HAP-1 (cell line): ENCODE measurements around the gene WNK4.

Experiments used
- DNase-seq, 2 experiments: peaks; one replicate each; pipeline ENCODE4 v3.0.0-alpha.2; 2016 to 2020; ENCODE audit warnings: low spot score in 2 of 2
- H3K27me3 ChIP-seq: fragments of 250-450 bp; sonication (Bioruptor Pico); 2 replicates; pipeline ENCODE4 v1.5.1; 2020; ENCODE audit warnings: low read depth, mild to moderate bottlenecking, moderate library complexity
- H3K36me3 ChIP-seq: fragments of 250-450 bp; sonication (Bioruptor Pico); replicated peaks from 2 replicates; pipeline ENCODE4 v1.5.1; 2020; ENCODE audit warnings: mild to moderate bottlenecking
- H3K4me1 ChIP-seq: fragments of 250-450 bp; sonication (Bioruptor Pico); 2 replicates; pipeline ENCODE4 v1.5.1; 2020; ENCODE audit warnings: mild to moderate bottlenecking
- H3K4me3 ChIP-seq: fragments of 250-450 bp; sonication (Bioruptor Pico); 2 replicates; pipeline ENCODE4 v1.5.1; 2020; ENCODE audit warnings: mild to moderate bottlenecking, moderate library complexity
- H3K9me3 ChIP-seq: fragments of 250-450 bp; sonication (Bioruptor Pico); 2 replicates; pipeline ENCODE4 v1.5.1; 2020; ENCODE audit warnings: mild to moderate bottlenecking, moderate library complexity
- in situ Hi-C: fragments of 300-500 bp; cut with MboI; formaldehyde crosslinking; loops from 3 replicates; pipeline ENCODE4 v1.14.3; 2020; ENCODE audit warnings: low sequenced_read_pairs, inconsistent platforms, mixed read lengths

Gene WNK4

GRCh38 chr17:42779304-42779935, 990 bp upstream of the WNK4 start:
- no peak overlapping the region for H3K4me3 ChIP-seq
- no peaks in the 10 kb centered on the region for H3K9me3 ChIP-seq
- H3K27me3 ChIP-seq, result no peaks in the 10 kb centered on the region
- H3K4me1 ChIP-seq, result no peaks in the 10 kb centered on the region
- H3K36me3 ChIP-seq, result peaks cover 56% of the 10 kb centered on the region
- in situ Hi-C loops, result no loop called here
- no peak for DNase-seq

- H3K9me3 ChIP-seq, result no peaks in the 10 kb centered on the region
- no peaks in the 10 kb centered on the region for H3K4me1 ChIP-seq
- no peak overlapping the region for H3K4me3 ChIP-seq
- H3K27me3 ChIP-seq, result no peaks in the 10 kb centered on the region
- H3K36me3 ChIP-seq, result peaks cover 40% of the 10 kb centered on the region
- in situ Hi-C loops, result no loop called here
- DNase-seq, result no peak
These were observed 635 bp downstream of the WNK4 start for GRCh38 chr17:42780851-42781638.

GRCh38 chr17:42781639-42782165, 1.3 kb downstream of the WNK4 start:
- H3K4me1 ChIP-seq, result no peaks in the 10 kb centered on the region
- in situ Hi-C loops, result no loop called here
- no peaks in the 10 kb centered on the region for H3K9me3 ChIP-seq
- no peak overlapping the region for H3K4me3 ChIP-seq
- no peak for DNase-seq
- H3K36me3 ChIP-seq, result peaks cover 33% of the 10 kb centered on the region
- no peaks in the 10 kb centered on the region for H3K27me3 ChIP-seq

- DNase-seq, result no peak
- H3K27me3 ChIP-seq, result no peaks in the 10 kb centered on the region
- no peaks in the 10 kb centered on the region for H3K4me1 ChIP-seq
- in situ Hi-C loops, result no loop called here
- H3K4me3 ChIP-seq, result no peak overlapping the region
- peaks cover 26% of the 10 kb centered on the region for H3K36me3 ChIP-seq
- no peaks in the 10 kb centered on the region for H3K9me3 ChIP-seq
These were observed 2.0 kb downstream of the WNK4 start for GRCh38 chr17:42782166-42783061.

GRCh38 chr17:42783062-42783790, 2.8 kb downstream of the WNK4 start:
- Histone ChIP-seq H3K36me3 (peaks cover 18% of the 10 kb centered on the region), H3K4me3 (no peak overlapping the region), H3K4me1 (no peaks in the 10 kb centered on the region), H3K9me3 (no peaks in the 10 kb centered on the region), H3K27me3 (no peaks in the 10 kb centered on the region)
- in situ Hi-C loops, result no loop called here
- DNase-seq, result no peak

GRCh38 chr17:42783791-42784138, 3.4 kb downstream of the WNK4 start:
- Histone ChIP-seq H3K4me1 (no peaks in the 10 kb centered on the region), H3K9me3 (no peaks in the 10 kb centered on the region), H3K36me3 (peaks cover 13% of the 10 kb centered on the region), H3K4me3 (no peak overlapping the region), H3K27me3 (no peaks in the 10 kb centered on the region)
- DNase-seq, result no peak
- in situ Hi-C loops, result no loop called here

GRCh38 chr17:42784409-42784808, 4.0 kb downstream of the WNK4 start:
- no peaks in the 10 kb centered on the region for H3K4me1 ChIP-seq
- H3K9me3 ChIP-seq, result no peaks in the 10 kb centered on the region
- no peak for DNase-seq
- in situ Hi-C loops, result no loop called here
- H3K27me3 ChIP-seq, result no peaks in the 10 kb centered on the region
- peaks cover 6% of the 10 kb centered on the region for H3K36me3 ChIP-seq
- no peak overlapping the region for H3K4me3 ChIP-seq

GRCh38 chr17:42784811-42785592, 4.6 kb downstream of the WNK4 start:
- H3K9me3 ChIP-seq, result no peaks in the 10 kb centered on the region
- in situ Hi-C loops, result no loop called here
- no peaks in the 10 kb centered on the region for H3K27me3 ChIP-seq
- no peak overlapping the region for H3K4me3 ChIP-seq
- peaks cover under 1% of the 10 kb centered on the region; the same call in 1 of the 2 replicates for H3K36me3 ChIP-seq
- H3K4me1 ChIP-seq, result no peaks in the 10 kb centered on the region
- DNase-seq, result no peak

GRCh38 chr17:42787266-42787665, 6.9 kb downstream of the WNK4 start:
- in situ Hi-C loops, result no loop called here
- H3K4me1 ChIP-seq, result no peaks in the 10 kb centered on the region
- no peak for DNase-seq
- no peaks in the 10 kb centered on the region for H3K9me3 ChIP-seq
- H3K36me3 ChIP-seq, result no peaks in the 10 kb centered on the region
- H3K4me3 ChIP-seq, result no peak overlapping the region
- no peaks in the 10 kb centered on the region for H3K27me3 ChIP-seq

- peaks cover under 1% of the 10 kb centered on the region; the same call in 1 of the 2 replicates for H3K4me1 ChIP-seq
- in situ Hi-C loops, result no loop called here
- no peaks in the 10 kb centered on the region for H3K27me3 ChIP-seq
- H3K4me3 ChIP-seq, result no peak overlapping the region
- H3K36me3 ChIP-seq, result peaks cover 7% of the 10 kb centered on the region
- DNase-seq, result no peak
- no peaks in the 10 kb centered on the region for H3K9me3 ChIP-seq
These were observed 11.5 kb downstream of the WNK4 start for GRCh38 chr17:42791948-42792347.

- in situ Hi-C loops, result no loop called here
- Histone ChIP-seq H3K9me3 (no peaks in the 10 kb centered on the region), H3K4me1 (peaks cover 3% of the 10 kb centered on the region), H3K4me3 (no peak overlapping the region), H3K36me3 (peaks cover 11% of the 10 kb centered on the region), H3K27me3 (no peaks in the 10 kb centered on the region)
- no peak for DNase-seq
These were observed 12.1 kb downstream of the WNK4 start for GRCh38 chr17:42792545-42792944.

GRCh38 chr17:42795061-42795460, 14.7 kb downstream of the WNK4 start:
- Histone ChIP-seq H3K4me3 (no peak overlapping the region), H3K9me3 (no peaks in the 10 kb centered on the region), H3K4me1 (peaks cover 7% of the 10 kb centered on the region), H3K27me3 (no peaks in the 10 kb centered on the region), H3K36me3 (peaks cover 11% of the 10 kb centered on the region)
- in situ Hi-C loops, result no loop called here
- DNase-seq, result no peak

- Histone ChIP-seq H3K4me3 (no peak overlapping the region), H3K9me3 (no peaks in the 10 kb centered on the region)
- in situ Hi-C loops, result no loop called here
These were observed 15.1 kb downstream of the WNK4 start for GRCh38 chr17:42795465-42795864.

More at GRCh38 chr17:42795465-42795864, 15.1 kb downstream of the WNK4 start:
- Histone ChIP-seq H3K4me1 (peaks cover 7% of the 10 kb centered on the region), H3K27me3 (no peaks in the 10 kb centered on the region), H3K36me3 (peaks cover 11% of the 10 kb centered on the region)
- no peak for DNase-seq
